CD4-positive, alpha-beta T cell (primary cell): ENCODE measurements around the gene KRT74. TPM values are rescaled to one million over a fixed set of nuclear protein-coding genes. Genes with fewer than 3 reads are reported as not detected.

Experiments
- ATAC-seq: fragments of 200-7000 bp; cut with Tn5 transposase; one replicate; pipeline ENCODE4 v1.10.0; 2022; ENCODE audit warnings: mild to moderate bottlenecking; ENCODE audit not compliant: poor library complexity
- CTCF ChIA-PET: fragments of 350-600 bp; sonication (Branson Sonifier 250); formaldehyde crosslinking; loops from one replicate; lab custom pipeline; 2021; ENCODE audit warnings: antibody characterized with exemption, inconsistent platforms; lab: Charles Lee
- POLR2A ChIA-PET: fragments of 350-600 bp; sonication (Branson Sonifier 250); formaldehyde crosslinking; loops from one replicate; lab custom pipeline; 2021; ENCODE audit warnings: antibody characterized with exemption, inconsistent platforms; lab: Charles Lee
- DNase-seq, 14 experiments: peaks; one replicate each; pipeline ENCODE4 v3.0.0-alpha.2; 2013 to 2020; ENCODE audit warnings: mixed read lengths in 2 of 14
- H3K27ac ChIP-seq, 2 donors: one replicate each; pipeline versions ENCODE4 v1.5.1 to v1.7.0; 2013; ENCODE audit warnings: low read length in 2 of 2, low read depth in 1 of 2, mild to moderate bottlenecking in 1 of 2
- H3K27me3 ChIP-seq, 2 experiments: 1 replicate in 1 of 2; 2 replicates in 1 of 2; pipeline versions ENCODE4 v1.6.1 to v1.7.0; 2013; ENCODE audit warnings: low read length in 2 of 2, control low read depth in 1 of 2, mild to moderate bottlenecking in 1 of 2, moderate library complexity in 1 of 2; ENCODE audit not compliant: insufficient read depth in 2 of 2, control insufficient read depth in 1 of 2
- H3K36me3 ChIP-seq: one replicate; pipeline ENCODE4 v1.6.1; 2013; ENCODE audit warnings: low read length, control low read depth; ENCODE audit not compliant: insufficient read depth
- H3K4me1 ChIP-seq: one replicate; pipeline ENCODE4 v1.6.1; 2013; ENCODE audit warnings: low read length, control low read depth; ENCODE audit not compliant: insufficient read depth
- H3K4me3 ChIP-seq: one replicate; pipeline ENCODE4 v1.5.1; 2013; ENCODE audit warnings: mild to moderate bottlenecking, low read length, moderate library complexity
- H3K9me3 ChIP-seq, 2 experiments: 1 replicate in 1 of 2; 2 replicates in 1 of 2; pipeline versions ENCODE4 v1.6.1 to v1.7.0; 2013; ENCODE audit warnings: low read length in 2 of 2, mild to moderate bottlenecking in 2 of 2, control low read depth in 1 of 2, moderate library complexity in 1 of 2; ENCODE audit not compliant: control insufficient read depth in 1 of 2, insufficient read depth in 1 of 2
- H3K27ac Mint-ChIP-seq: one replicate; pipeline ENCODE4 v1.8.0; 2020; ENCODE audit warnings: mixed read lengths
- H3K27me3 Mint-ChIP-seq: one replicate; pipeline ENCODE4 v1.8.0; 2021; ENCODE audit warnings: mixed read lengths
- H3K36me3 Mint-ChIP-seq: one replicate; pipeline ENCODE4 v1.8.0; 2021; ENCODE audit warnings: low read depth, mixed read lengths
- H3K4me1 Mint-ChIP-seq: one replicate; pipeline ENCODE4 v1.8.0; 2021; ENCODE audit warnings: low read depth, mixed read lengths
- H3K4me3 Mint-ChIP-seq: one replicate; pipeline ENCODE4 v1.8.0; 2020; ENCODE audit warnings: mild to moderate bottlenecking, mixed read lengths
- H3K9me3 Mint-ChIP-seq: one replicate; pipeline ENCODE4 v1.8.0; 2020; ENCODE audit warnings: mixed read lengths
- CTCF ChIP-seq: fragments of 200-600 bp; IDR thresholded peaks from one replicate; pipeline ENCODE4 v1.8.0; 2022; ENCODE audit warnings: antibody characterized with exemption, mild to moderate bottlenecking
- intact Hi-C, 2 experiments: fragments of 100-400 bp; cut with DNase I in 1 of 2; cut with micrococcal nuclease in 1 of 2; formaldehyde crosslinking; loops; one replicate each; pipeline versions ENCODE4 v1.15.1 to v1.9.0; 2023 to 2025; cut with DNase I, micrococcal nuclease
- total RNA-seq, 174 experiments: library from RNA in 2 of 174; stranded (reverse) in 2 of 174; gene quantifications; one replicate each; pipeline ENCODE4 v1.2.3 and lab custom pipeline; 2021 to 2026

Gene KRT74
- total RNA-seq, 2 experiments from 2014 or later = 0.30 to 0.34 TPM

GRCh38 chr12:52613384-52614030 is 39.9 kb upstream of the KRT74 start:
- DNase-seq (peak in 1 of 14 experiments; percentile 37), ATAC-seq (no peak)
- H3K36me3 ChIP-seq = peaks cover 3% of the 10 kb centered on the region
- H3K9me3 ChIP-seq = no peaks in the 10 kb centered on the region
- Mint-ChIP-seq H3K4me1 (peaks cover 99% of the 10 kb centered on the region), H3K27me3 (no peaks in the 10 kb centered on the region), H3K9me3 (no peaks in the 10 kb centered on the region), H3K4me3 (peak overlapping the region; percentile 52), H3K27ac (peak overlapping the region; percentile 89), H3K36me3 (peaks cover 51% of the 10 kb centered on the region)
- H3K27ac ChIP-seq = peak overlapping the region; percentile 48 to 60
- H3K4me3 ChIP-seq = no peak overlapping the region
- H3K4me1 ChIP-seq = peaks cover 95% of the 10 kb centered on the region
- POLR2A ChIA-PET = interaction anchor here (0.7 to 6.0 kb wide), 5 partner anchors 20 to 38 kb away, joined by 3 to 114 read pairs (median 4); partner anchors contain the start of gene KRT2
- CTCF ChIA-PET = no interaction called here
- TF ChIP-seq CTCF = no peak
- intact Hi-C loops = loop anchor here (2.0 to 5.0 kb wide), 3 partner anchors 19 to 129 kb away; no protein-coding TSS in a partner anchor
- H3K27me3 ChIP-seq = no peaks in the 10 kb centered on the region

- POLR2A ChIA-PET = interaction anchor here (0.6 to 6.0 kb wide), 9 partner anchors 9 to 78 kb away, joined by 3 to 114 read pairs (median 4); partner anchors contain the start of gene KRT2
- Histone ChIP-seq H3K27me3 (no peaks in the 10 kb centered on the region), H3K27ac (peak overlapping the region; percentile 16 to 60), H3K36me3 (peaks cover 3% of the 10 kb centered on the region), H3K4me3 (no peak overlapping the region), H3K9me3 (no peaks in the 10 kb centered on the region), H3K4me1 (peaks cover 95% of the 10 kb centered on the region)
- peaks cover 99% of the 10 kb centered on the region for H3K4me1 Mint-ChIP-seq
- no peaks in the 10 kb centered on the region for H3K9me3 Mint-ChIP-seq
- ATAC-seq (peak; percentile 23), DNase-seq (peak in 1 of 14 experiments; percentile 37)
- no peaks in the 10 kb centered on the region for H3K27me3 Mint-ChIP-seq
- peaks cover 54% of the 10 kb centered on the region for H3K36me3 Mint-ChIP-seq
- intact Hi-C loops = loop anchor here (1.0 to 5.0 kb wide), 3 partner anchors 9 to 130 kb away; no protein-coding TSS in a partner anchor
- peak overlapping the region; percentile 86 for H3K4me3 Mint-ChIP-seq
- CTCF ChIA-PET = interaction anchor here (1.0 to 2.2 kb wide), 3 partner anchors 27 to 267 kb away, joined by 3 to 5 read pairs (median 4); no protein-coding TSS in a partner anchor
- no peak for TF ChIP-seq CTCF
- H3K27ac Mint-ChIP-seq = peak overlapping the region; percentile 89
Measured at GRCh38 chr12:52612431-52613383, 39.1 kb upstream of the KRT74 start.

- H3K4me3 ChIP-seq = peak overlapping the region; percentile 48
- H3K9me3 ChIP-seq = no peaks in the 10 kb centered on the region
- no peak for DNase-seq
- ChIA-PET POLR2A (interaction anchor here (0.9 to 6.0 kb wide), 13 partner anchors 8 to 268 kb away, joined by 3 to 114 read pairs (median 6); partner anchors contain the start of gene KRT73), CTCF (interaction anchor here (2.2 kb wide), 1 partner anchor 260 kb away, joined by 5 read pairs; no protein-coding TSS in a partner anchor)
- intact Hi-C loops = loop anchor here (2.0 to 5.0 kb wide), 3 partner anchors 34 to 131 kb away; no protein-coding TSS in a partner anchor
- Mint-ChIP-seq H3K9me3 (no peaks in the 10 kb centered on the region), H3K4me1 (peaks cover 97% of the 10 kb centered on the region), H3K27ac (peak overlapping the region; percentile 89), H3K4me3 (peak overlapping the region; percentile 86), H3K27me3 (no peaks in the 10 kb centered on the region), H3K36me3 (peaks cover 55% of the 10 kb centered on the region)
- no peak for ATAC-seq
- peaks cover 91% of the 10 kb centered on the region for H3K4me1 ChIP-seq
- peak overlapping the region; percentile 22 to 69 for H3K27ac ChIP-seq
- no peaks in the 10 kb centered on the region for H3K27me3 ChIP-seq
- no peak for TF ChIP-seq CTCF
- H3K36me3 ChIP-seq = peaks cover 3% of the 10 kb centered on the region
Measured at GRCh38 chr12:52611080-52611468, 37.4 kb upstream of the KRT74 start.
